GM12801 (cell line): Measurements from ENCODE around the gene SMIM13.

Experiments used
- CTCF ChIP-seq: IDR thresholded peaks from one replicate; pipeline ENCODE4 v1.5.1; 2011; ENCODE audit warnings: control low read depth; ENCODE audit not compliant: insufficient read length; ENCODE audit errors: extremely low read depth

SMIM13 gene

GRCh38 chr6:11097476-11097875 lies 3.8 kb downstream of the SMIM13 start:
- TF ChIP-seq CTCF, result no peak

- no peak for TF ChIP-seq CTCF
These were observed 4.4 kb downstream of the SMIM13 start for GRCh38 chr6:11098004-11098403.

GRCh38 chr6:11101417-11101816 lies 7.8 kb downstream of the SMIM13 start:
- TF ChIP-seq CTCF, result no peak

- TF ChIP-seq CTCF, result no peak
These were observed 9.4 kb downstream of the SMIM13 start for GRCh38 chr6:11103065-11103464.

GRCh38 chr6:11108726-11109125 lies 15.1 kb downstream of the SMIM13 start:
- TF ChIP-seq CTCF, result no peak

- TF ChIP-seq CTCF, result no peak
These were observed 17.5 kb downstream of the SMIM13 start, which contains the start of gene ERVFRD-1 for GRCh38 chr6:11110921-11111768. Gene ERVFRD-1 (minus strand): TSS chr6:11111725. CDS start chr6:11105310, 6,415 bp downstream.

- no peak for TF ChIP-seq CTCF
These were observed 18.3 kb downstream of the SMIM13 start for GRCh38 chr6:11111769-11112437.
